ENCODE results near the gene PTPRQ. TPM values are rescaled to one million over a fixed set of nuclear protein-coding genes. Genes with fewer than 3 reads are reported as not detected.

PTPRQ gene
- total RNA-seq, 4 donors from 2014 or later, result 0.47 to 47.3 (median 8.5) TPM

DNA sequence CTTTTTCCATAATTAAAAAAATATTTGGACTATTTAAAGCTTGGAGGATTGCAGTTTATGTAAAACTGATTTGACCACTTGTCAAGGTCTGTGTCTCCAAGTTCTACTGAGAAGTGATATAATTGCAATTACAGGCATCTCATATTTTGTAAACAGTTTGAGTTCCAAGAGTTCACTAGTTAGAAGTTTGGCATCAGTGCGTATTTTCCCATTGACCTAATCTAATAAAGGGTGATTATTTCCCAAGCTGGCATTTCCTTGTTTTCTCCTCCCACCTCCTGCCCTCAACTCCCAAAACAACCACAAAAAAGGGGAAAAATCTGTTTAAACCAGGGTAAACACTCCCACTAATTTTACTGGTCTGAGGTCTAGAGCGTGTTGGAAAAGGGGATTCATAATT is 260.4 kb downstream of the PTPRQ start:
- no peak for ATAC-seq (ENCODE audit: low FRiP score)
- TF ChIP-seq, protein P1, sequence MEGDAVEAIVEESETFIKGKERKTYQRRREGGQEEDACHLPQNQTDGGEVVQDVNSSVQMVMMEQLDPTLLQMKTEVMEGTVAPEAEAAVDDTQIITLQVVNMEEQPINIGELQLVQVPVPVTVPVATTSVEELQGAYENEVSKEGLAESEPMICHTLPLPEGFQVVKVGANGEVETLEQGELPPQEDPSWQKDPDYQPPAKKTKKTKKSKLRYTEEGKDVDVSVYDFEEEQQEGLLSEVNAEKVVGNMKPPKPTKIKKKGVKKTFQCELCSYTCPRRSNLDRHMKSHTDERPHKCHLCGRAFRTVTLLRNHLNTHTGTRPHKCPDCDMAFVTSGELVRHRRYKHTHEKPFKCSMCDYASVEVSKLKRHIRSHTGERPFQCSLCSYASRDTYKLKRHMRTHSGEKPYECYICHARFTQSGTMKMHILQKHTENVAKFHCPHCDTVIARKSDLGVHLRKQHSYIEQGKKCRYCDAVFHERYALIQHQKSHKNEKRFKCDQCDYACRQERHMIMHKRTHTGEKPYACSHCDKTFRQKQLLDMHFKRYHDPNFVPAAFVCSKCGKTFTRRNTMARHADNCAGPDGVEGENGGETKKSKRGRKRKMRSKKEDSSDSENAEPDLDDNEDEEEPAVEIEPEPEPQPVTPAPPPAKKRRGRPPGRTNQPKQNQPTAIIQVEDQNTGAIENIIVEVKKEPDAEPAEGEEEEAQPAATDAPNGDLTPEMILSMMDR (IDR thresholded peaks at IDR 0.05), result no peak
- DNase-seq (ENCODE audit: low spot score), result no peak

- TF ChIP-seq, protein P1 (IDR thresholded peaks at IDR 0.05), result no peak
- DNase-seq (ENCODE audit: low spot score), result no peak
- ATAC-seq (ENCODE audit: low FRiP score), result no peak
Measured at GRCh38 chr12:80707126-80707829, 263.2 kb downstream of the PTPRQ start, which contains the start of gene MYF6. Gene MYF6 (plus strand): TSS chr12:80707634. CDS start chr12:80707720, 86 bp downstream.

DNA sequence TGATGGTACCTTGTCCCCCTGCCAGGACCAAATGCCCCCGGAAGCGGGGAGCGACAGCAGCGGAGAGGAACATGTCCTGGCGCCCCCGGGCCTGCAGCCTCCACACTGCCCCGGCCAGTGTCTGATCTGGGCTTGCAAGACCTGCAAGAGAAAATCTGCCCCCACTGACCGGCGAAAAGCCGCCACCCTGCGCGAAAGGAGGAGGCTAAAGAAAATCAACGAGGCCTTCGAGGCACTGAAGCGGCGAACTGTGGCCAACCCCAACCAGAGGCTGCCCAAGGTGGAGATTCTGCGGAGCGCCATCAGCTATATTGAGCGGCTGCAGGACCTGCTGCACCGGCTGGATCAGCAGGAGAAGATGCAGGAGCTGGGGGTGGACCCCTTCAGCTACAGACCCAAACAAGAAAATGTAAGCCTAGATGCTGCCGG is 263.8 kb downstream of the PTPRQ start:
- ATAC-seq (ENCODE audit: low FRiP score), result no peak
- TF ChIP-seq, protein P1 (IDR thresholded peaks at IDR 0.05), result no peak
- no peak for DNase-seq (ENCODE audit: low spot score)

DNA sequence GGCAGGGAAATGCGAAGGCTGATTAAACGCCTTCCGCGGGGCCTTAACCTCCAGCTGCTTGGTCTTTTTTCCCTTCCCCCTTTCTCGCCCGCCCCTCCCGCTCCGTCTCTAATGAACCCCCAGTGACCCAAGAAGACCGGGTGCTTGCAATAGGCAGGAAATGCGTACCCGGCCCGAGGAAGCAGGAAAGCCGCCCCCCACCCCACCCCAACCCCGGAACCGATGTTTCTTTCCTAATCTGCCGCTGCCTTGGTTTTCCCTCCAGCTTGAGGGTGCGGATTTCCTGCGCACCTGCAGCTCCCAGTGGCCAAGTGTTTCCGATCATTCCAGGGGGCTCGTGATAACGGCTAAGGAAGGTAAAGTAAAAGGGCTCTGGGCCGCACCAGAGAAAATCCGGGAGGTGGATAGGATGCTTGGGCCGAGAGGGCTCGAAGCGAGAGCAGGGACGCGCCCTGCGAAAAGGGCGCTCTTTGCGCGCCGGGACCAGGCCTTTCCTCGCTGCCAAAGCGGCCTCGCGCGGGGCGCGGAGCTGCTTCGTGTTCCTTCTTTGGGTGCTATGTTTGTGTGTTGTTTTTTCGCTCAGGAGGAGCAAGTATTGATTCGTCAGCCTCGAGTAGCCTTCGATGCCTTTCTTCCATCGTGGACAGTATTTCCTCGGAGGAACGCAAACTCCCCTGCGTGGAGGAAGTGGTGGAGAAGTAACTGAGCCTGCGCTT is 264.4 kb downstream of the PTPRQ start:
- ATAC-seq (ENCODE audit: low FRiP score) (no peak), DNase-seq (ENCODE audit: low spot score) (no peak)
- TF ChIP-seq, protein P1 (IDR thresholded peaks at IDR 0.05), result no peak

GRCh38 chr12:80708975-80709328 is 264.9 kb downstream of the PTPRQ start:
- no peak for DNase-seq (ENCODE audit: low spot score)
- ATAC-seq (ENCODE audit: low FRiP score), result no peak
- TF ChIP-seq, protein P1 (IDR thresholded peaks at IDR 0.05), result no peak

GRCh38 chr12:80709811-80710726 is 266.0 kb downstream of the PTPRQ start:
- no peak for ATAC-seq (ENCODE audit: low FRiP score)
- TF ChIP-seq, protein P1 (IDR thresholded peaks at IDR 0.05), result no peak
- no peak for DNase-seq (ENCODE audit: low spot score)
